H9 (cell line): ENCODE results near the gene TCN1. TPM values are rescaled to one million over a fixed set of nuclear protein-coding genes. Genes with fewer than 3 reads are reported as not detected.

Source experiments
- DNase-seq: peaks from one replicate; pipeline ENCODE4 v3.0.0-alpha.2; 2017
- H2AFZ ChIP-seq: one replicate; pipeline ENCODE4 v1.6.1; 2013; ENCODE audit warnings: mild to moderate bottlenecking, low read length, control low read depth, moderate library complexity
- H2AK5ac ChIP-seq: 2 replicates; pipeline ENCODE4 v1.6.1; 2013; ENCODE audit warnings: low read length, control low read depth, mixed read lengths; ENCODE audit not compliant: insufficient read length
- H2BK120ac ChIP-seq: one replicate; pipeline ENCODE4 v1.6.1; 2013; ENCODE audit warnings: low read depth, mild to moderate bottlenecking, low read length, control low read depth, inconsistent platforms; ENCODE audit not compliant: poor library complexity, severe bottlenecking
- H2BK12ac ChIP-seq: 2 replicates; pipeline ENCODE4 v1.6.1; 2013; ENCODE audit warnings: low read length, control low read depth, mixed read lengths, low read depth; ENCODE audit not compliant: insufficient read length
- H2BK15ac ChIP-seq: 2 replicates; pipeline ENCODE4 v1.6.1; 2013; ENCODE audit warnings: low read depth, low read length, control low read depth
- H2BK20ac ChIP-seq: one replicate; pipeline ENCODE4 v1.6.1; 2013; ENCODE audit warnings: low read depth, mild to moderate bottlenecking, low read length, control low read depth, inconsistent platforms; ENCODE audit not compliant: poor library complexity, severe bottlenecking
- H2BK5ac ChIP-seq: 2 replicates; pipeline ENCODE4 v1.6.1; 2013; ENCODE audit warnings: low read length, control low read depth, mixed read lengths; ENCODE audit not compliant: insufficient read length
- H3K14ac ChIP-seq: 2 replicates; pipeline ENCODE4 v1.6.1; 2013; ENCODE audit warnings: low read length, control low read depth; ENCODE audit not compliant: insufficient read depth
- H3K18ac ChIP-seq: 2 replicates; pipeline ENCODE4 v1.6.1; 2013; ENCODE audit warnings: low read depth, mild to moderate bottlenecking, mixed read lengths, low read length, control low read depth; ENCODE audit not compliant: insufficient read length
- H3K23ac ChIP-seq: 2 replicates; pipeline ENCODE4 v1.6.1; 2013; ENCODE audit warnings: low read length, control low read depth, mixed read lengths, low read depth; ENCODE audit not compliant: insufficient read length
- H3K23me2 ChIP-seq: 2 replicates; pipeline ENCODE4 v1.6.1; 2013; ENCODE audit warnings: low read depth, mild to moderate bottlenecking, mixed read lengths, low read length, control low read depth; ENCODE audit not compliant: insufficient read length, poor library complexity, severe bottlenecking
- H3K27ac ChIP-seq: 2 replicates; pipeline ENCODE4 v1.5.1; 2013; ENCODE audit warnings: low read length, control low read depth, mixed read lengths, low read depth; ENCODE audit not compliant: insufficient read length
- H3K27me3 ChIP-seq: 2 replicates; pipeline ENCODE4 v1.6.1; 2013; ENCODE audit warnings: low read length, control low read depth, inconsistent platforms; ENCODE audit not compliant: insufficient read depth
- H3K4ac ChIP-seq: 2 replicates; pipeline ENCODE4 v1.6.1; 2013; ENCODE audit warnings: low read depth, mild to moderate bottlenecking, control low read depth, inconsistent platforms, low read length, moderate library complexity
- H3K4me1 ChIP-seq: 2 replicates; pipeline ENCODE4 v1.6.1; 2013; ENCODE audit warnings: low read length, control low read depth, inconsistent platforms; ENCODE audit not compliant: insufficient read depth
- H3K4me2 ChIP-seq: 2 replicates; pipeline ENCODE4 v1.6.1; 2013; ENCODE audit warnings: low read length, control low read depth, mixed read lengths; ENCODE audit not compliant: insufficient read length, insufficient read depth
- H3K56ac ChIP-seq: 2 replicates; pipeline ENCODE4 v1.6.1; 2013; ENCODE audit warnings: low read depth, mild to moderate bottlenecking, mixed read lengths, low read length, control low read depth; ENCODE audit not compliant: insufficient read length
- H3K79me1 ChIP-seq: 2 replicates; pipeline ENCODE4 v1.6.1; 2013; ENCODE audit warnings: low read depth, mild to moderate bottlenecking, moderate library complexity, low read length, control low read depth, inconsistent platforms; ENCODE audit not compliant: insufficient read depth, poor library complexity, severe bottlenecking
- H3K79me2 ChIP-seq: 2 replicates; pipeline ENCODE4 v1.6.1; 2013; ENCODE audit warnings: low read length, control low read depth, inconsistent platforms; ENCODE audit not compliant: insufficient read depth
- H3K9ac ChIP-seq: 2 replicates; pipeline ENCODE4 v1.6.1; 2013; ENCODE audit warnings: low read length, control low read depth, mixed read lengths; ENCODE audit not compliant: insufficient read length; ENCODE audit errors: extremely low read depth
- H3K9me3 ChIP-seq: one replicate; pipeline ENCODE4 v1.6.1; 2013; ENCODE audit warnings: low read depth, low read length, inconsistent platforms; ENCODE audit not compliant: control insufficient read depth
- H3T11ph ChIP-seq: one replicate; pipeline ENCODE4 v1.6.1; 2013; ENCODE audit warnings: mild to moderate bottlenecking, low read length, control low read depth, inconsistent platforms
- H4K20me1 ChIP-seq: one replicate; pipeline ENCODE4 v1.6.1; 2013; ENCODE audit not compliant: control insufficient read depth, insufficient read length, insufficient read depth
- H4K5ac ChIP-seq: 2 replicates; pipeline ENCODE4 v1.6.1; 2013; ENCODE audit warnings: low read depth, mild to moderate bottlenecking, mixed read lengths, low read length, control low read depth; ENCODE audit not compliant: insufficient read length
- H4K8ac ChIP-seq: replicated peaks from 2 replicates; pipeline ENCODE4 v1.6.1; 2013; ENCODE audit warnings: low read length, control low read depth, mixed read lengths, low read depth; ENCODE audit not compliant: insufficient read length
- H4K91ac ChIP-seq: 2 replicates; pipeline ENCODE4 v1.6.1; 2013; ENCODE audit warnings: low read depth, mild to moderate bottlenecking, moderate library complexity, mixed read lengths, low read length, control low read depth; ENCODE audit not compliant: insufficient read length
- H3K27ac Mint-ChIP-seq, 3 experiments: 2 replicates in 2 of 3; 3 replicates in 1 of 3; pipeline ENCODE4 v1.8.0; 2020 to 2021; ENCODE audit warnings: mixed read lengths in 3 of 3, mild to moderate bottlenecking in 1 of 3, moderate library complexity in 1 of 3
- H3K27me3 Mint-ChIP-seq: 2 replicates; pipeline ENCODE4 v1.8.0; 2021; ENCODE audit warnings: low read depth, mild to moderate bottlenecking, moderate library complexity, mixed read lengths
- H3K36me3 Mint-ChIP-seq, 3 experiments: 2 replicates in 2 of 3; 3 replicates in 1 of 3; pipeline ENCODE4 v1.8.0; 2020 to 2021; ENCODE audit warnings: low read depth in 3 of 3, mixed read lengths in 3 of 3; ENCODE audit not compliant: insufficient read depth in 1 of 3
- H3K4me1 Mint-ChIP-seq, 2 experiments: 2 replicates each; pipeline ENCODE4 v1.8.0; 2020; ENCODE audit warnings: mixed read lengths in 2 of 2
- H3K4me3 Mint-ChIP-seq, 2 experiments: 2 replicates in 1 of 2; 3 replicates in 1 of 2; pipeline ENCODE4 v1.8.0; 2020 to 2021; ENCODE audit warnings: mild to moderate bottlenecking in 2 of 2, mixed read lengths in 2 of 2, moderate library complexity in 1 of 2
- H3K9me3 Mint-ChIP-seq, 2 experiments: 2 replicates in 1 of 2; 3 replicates in 1 of 2; pipeline ENCODE4 v1.8.0; 2020; ENCODE audit warnings: mild to moderate bottlenecking in 2 of 2, mixed read lengths in 2 of 2, moderate library complexity in 1 of 2
- CTCF ChIP-seq: fragments of 200-600 bp; sonication (generic); conservative IDR thresholded peaks from 3 replicates; pipeline ENCODE4 v1.8.0; 2021; ENCODE audit warnings: antibody characterized with exemption, mild to moderate bottlenecking
- total RNA-seq: library from RNA; stranded (reverse); gene quantifications from 2 replicates; pipeline ENCODE4 v1.2.1, GENCODE V29; 2021

Gene TCN1
- total RNA-seq, 1 experiment from 2014 or later = not detected

GRCh38 chr11:59872076-59872475 lies 5.8 kb upstream of the TCN1 start:
- Histone ChIP-seq H3K79me1 (no peaks in the 10 kb centered on the region), H2BK120ac (no peak overlapping the region), H2BK20ac (no peak overlapping the region), H4K91ac (no peak overlapping the region), H3K4me2 (no peak overlapping the region), H4K5ac (no peak overlapping the region), H3K9me3 (no peaks in the 10 kb centered on the region), H2BK12ac (no peak overlapping the region), H3K79me2 (no peaks in the 10 kb centered on the region), H3T11ph (no peak overlapping the region), H3K27ac (no peak overlapping the region), H3K27me3 (no peaks in the 10 kb centered on the region), H2AFZ (no peak overlapping the region), H3K23ac (no peak overlapping the region), H4K20me1 (no peaks in the 10 kb centered on the region), H2AK5ac (no peak overlapping the region), H3K9ac (no peak overlapping the region), H3K14ac (no peak overlapping the region), H3K23me2 (no peaks in the 10 kb centered on the region), H4K8ac (no peak overlapping the region), H3K4ac (no peak overlapping the region), H3K4me1 (no peaks in the 10 kb centered on the region), H3K18ac (no peak overlapping the region), H3K56ac (no peak overlapping the region), H2BK5ac (no peak overlapping the region), H2BK15ac (no peak overlapping the region)
- Mint-ChIP-seq H3K27me3 (no peaks in the 10 kb centered on the region; the same call in 1 of the 2 replicates), H3K4me1 (peaks cover 4 to 5% of the 10 kb centered on the region in 2 experiments), H3K9me3 (peaks cover 8 to 9% of the 10 kb centered on the region in 2 experiments; a peak in 4 of 5 replicates), H3K4me3 (no peak overlapping the region), H3K27ac (no peak overlapping the region), H3K36me3 (peaks cover 0 to 10% (median 6%) of the 10 kb centered on the region in 3 experiments; a peak in 3 of 7 replicates)
- no peak for TF ChIP-seq CTCF
- no peak for DNase-seq
